OCI-M2 (cell line): ENCODE measurements around the gene ATPAF1.
"Not testable (repeated sequence)": the region's sequence is repeated elsewhere in the genome, so short reads cannot be mapped to it uniquely, and the experiment has no call there.

Experiments
- DNase-seq: peaks from one replicate; lab custom pipeline; 2025; ENCODE audit not compliant: unreplicated experiment; lab: John Stamatoyannopoulos, UW

ATPAF1 gene

GRCh38 chr1:46651152-46651551, 17.0 kb downstream of the ATPAF1 start:
- DNase-seq = not testable (repeated sequence)

GRCh38 chr1:46650491-46650890, 17.7 kb downstream of the ATPAF1 start:
- DNase-seq = no peak

- no peak for DNase-seq
These were observed 18.4 kb downstream of the ATPAF1 start for GRCh38 chr1:46649764-46650163.

- DNase-seq = no peak
These were observed 20.6 kb downstream of the ATPAF1 start for GRCh38 chr1:46647611-46648010.

GRCh38 chr1:46646844-46647243, 21.3 kb downstream of the ATPAF1 start:
- DNase-seq = no peak

- no peak for DNase-seq
These were observed 21.8 kb downstream of the ATPAF1 start for GRCh38 chr1:46646331-46646730.

GRCh38 chr1:46645815-46646214, 22.3 kb downstream of the ATPAF1 start:
- no peak for DNase-seq

- DNase-seq = no peak
These were observed 24.8 kb downstream of the ATPAF1 start for GRCh38 chr1:46643368-46643775.

GRCh38 chr1:46642115-46642680, 26.0 kb downstream of the ATPAF1 start:
- no peak for DNase-seq

GRCh38 chr1:46639547-46639946, 28.6 kb downstream of the ATPAF1 start:
- no peak for DNase-seq

GRCh38 chr1:46638921-46639320, 29.2 kb downstream of the ATPAF1 start:
- DNase-seq = no peak

- DNase-seq = no peak
These were observed 30.6 kb downstream of the ATPAF1 start for GRCh38 chr1:46637444-46638083.

- no peak for DNase-seq
These were observed 33.0 kb downstream of the ATPAF1 start for GRCh38 chr1:46635205-46635604.

- no peak for DNase-seq
These were observed 37.4 kb downstream of the ATPAF1 start for GRCh38 chr1:46630719-46631118.

- no peak for DNase-seq
These were observed 44.2 kb downstream of the ATPAF1 start for GRCh38 chr1:46623743-46624644.

GRCh38 chr1:46622344-46622743, 45.8 kb downstream of the ATPAF1 start:
- no peak for DNase-seq

- DNase-seq = no peak
These were observed 46.2 kb downstream of the ATPAF1 start for GRCh38 chr1:46621930-46622329.

- DNase-seq = no peak
These were observed 48.4 kb downstream of the ATPAF1 start for GRCh38 chr1:46619656-46620258.

- no peak for DNase-seq
These were observed 49.3 kb downstream of the ATPAF1 start for GRCh38 chr1:46618754-46619415.

- DNase-seq = no peak
These were observed 50.3 kb downstream of the ATPAF1 start for GRCh38 chr1:46617833-46618232.
